Ovary (tissue), 9 donors: Measurements from ENCODE around the gene RALGPS1. TPM values are rescaled to one million over a fixed set of nuclear protein-coding genes. Genes with fewer than 3 reads are reported as not detected.

ENCODE experiments used
- DNase-seq, 5 donors: peaks; one replicate each; pipeline ENCODE4 v3.0.0-alpha.2; 2019 to 2020
- H3K27ac ChIP-seq, 2 donors: fragments of 200-600 bp; one replicate each; pipeline versions ENCODE4 v1.5.1 to v1.8.0; 2019 to 2022
- H3K27me3 ChIP-seq: fragments of 200-600 bp; one replicate; pipeline ENCODE4 v1.8.0; 2022
- H3K36me3 ChIP-seq: fragments of 200-600 bp; sonication (generic); one replicate; pipeline ENCODE4 v1.5.1; 2019
- H3K4me1 ChIP-seq: one replicate; pipeline ENCODE4 v1.8.1; 2013; ENCODE audit warnings: mild to moderate bottlenecking, moderate library complexity; ENCODE audit not compliant: insufficient read depth
- H3K4me3 ChIP-seq: fragments of 200-600 bp; sonication (generic); one replicate; pipeline ENCODE4 v1.5.1; 2017
- H3K9me3 ChIP-seq, 2 donors: fragments of 200-600 bp in 1 of 2; sonication (generic) in 1 of 2; one replicate each; pipeline versions ENCODE4 v1.5.1 to v1.8.1; 2013 to 2019; ENCODE audit warnings: mild to moderate bottlenecking in 1 of 2, moderate library complexity in 1 of 2
- EP300 ChIP-seq: sonication (generic); formaldehyde crosslinking; IDR thresholded peaks from one replicate; pipeline ENCODE4 v1.6.1; 2017; ENCODE audit warnings: antibody characterized with exemption
- POLR2A ChIP-seq: fragments of 450-650 bp; IDR thresholded peaks from one replicate; pipeline ENCODE4 v1.6.1; 2017; ENCODE audit warnings: antibody characterized with exemption, mild to moderate bottlenecking, moderate library complexity
- WGBS, 3 donors: extraction: QIAGEN DNeasy Blood & Tissue Kit in 1 of 3; methylation state at CpG; one replicate each; pipeline versions ENCODE4 v1.1.5 to v1.1.7; 2013 to 2017; 5-methylcytosine and 5-hydroxymethylcytosine counted together
- intact Hi-C, 4 donors: fragments of 100-400 bp; cut with DNase I; formaldehyde crosslinking; loops; one replicate each; pipeline versions ENCODE4 v1.11.0 to v1.15.1; 2022 to 2023
- polyA plus RNA-seq, 2 donors: library from polyadenylated mRNA; stranded (reverse); fragments of 200-250 nt in 1 of 2; fragments of 350-450 nt in 1 of 2; fragmentation: Illumina TruSeq in 1 of 2; extraction: RNeasy Lipid Tissue Mini Kit (QIAGEN cat#74804) in 1 of 2; gene quantifications; one replicate each; pipeline ENCODE4 v1.2.3, GENCODE V29; 2013 to 2014
- total RNA-seq, 7 donors: library from RNA; depleted of rRNA in 2 of 7; stranded (reverse); fragments of >200 nt in 2 of 7; fragmentation: NEBNext Ultra II Directional in 3 of 7; extraction: Animal tissue kit (Norgen Biotek cat#: 25700) in 3 of 7; gene quantifications; one replicate each; pipeline versions ENCODE4 v1.1.0 to v1.2.4, GENCODE V29; 2016 to 2023
- TF ChIP-seq, protein P1 (sequence below), 3 donors: fragments of 450-650 bp in 2 of 3; fragments of 200-600 bp in 1 of 3; IDR thresholded peaks; one replicate each; pipeline versions ENCODE4 v1.5.1 to v1.8.0; 2016 to 2022; ENCODE audit warnings: antibody characterized with exemption in 3 of 3, mild to moderate bottlenecking in 1 of 3
- donor health status: DM: no; HTN: no; CAD: no; lungs with moderate emphysema.
- donor health status: DM: no; HTN: no; CAD: no.
- donor health status: Bipolar disorder and iron deficiency.
- donor health status: DM: yes; HTN: yes; CAD: no.
- donor health status: DM: no; HTN: no; CAD: no.
- donor health status: DM: yes; HTN: yes; CAD: no.

RALGPS1 gene
- total and polyA plus RNA-seq, 9 donors, result 2.3 to 13.1 (median 6.9) TPM

DNA sequence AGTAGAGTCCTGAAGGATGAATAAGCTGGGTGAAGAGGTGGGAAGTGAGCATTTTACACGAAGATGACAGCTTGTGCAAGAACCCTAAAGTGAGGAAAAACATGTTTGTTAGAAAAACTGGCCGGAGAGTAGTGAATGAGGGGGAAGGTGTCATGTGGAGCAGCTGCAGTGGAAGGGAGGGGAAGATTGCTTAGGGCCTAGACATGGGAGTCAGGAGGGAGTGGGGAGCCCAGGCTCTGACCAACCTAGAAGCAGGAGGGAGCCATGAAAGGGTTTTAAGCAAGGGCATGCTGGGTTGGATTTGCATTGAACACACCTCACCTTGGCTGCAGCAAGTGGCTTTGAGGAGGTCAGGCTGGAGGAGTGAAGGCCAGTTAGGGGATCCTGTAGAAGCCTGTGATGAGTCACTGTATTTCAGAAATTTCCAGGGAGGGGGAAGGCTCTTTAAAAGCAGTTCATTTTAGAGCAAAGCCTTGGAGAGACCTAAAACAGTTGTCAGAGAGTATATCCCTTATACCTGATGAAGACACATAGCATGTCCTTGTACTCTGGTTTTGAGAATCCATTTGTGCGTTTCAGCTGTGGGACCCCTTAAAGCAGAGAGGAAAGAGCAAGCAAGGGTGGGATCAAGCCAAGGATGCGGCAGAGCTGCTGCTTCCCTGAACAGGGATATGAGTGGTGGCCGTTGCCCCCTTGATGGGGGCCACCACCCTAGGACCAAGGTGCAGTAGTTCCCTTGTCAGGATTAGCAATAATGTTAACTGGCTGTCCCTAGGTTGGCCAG is 162.5 kb downstream of the RALGPS1 start:
- H3K27ac ChIP-seq, result no peak overlapping the region
- H3K4me3 ChIP-seq, result no peak overlapping the region
- 71 to 81% (median 77%) methylated on average over 5 of the region's 5 CpGs for WGBS, 3 donors
- H3K27me3 ChIP-seq, result no peaks in the 10 kb centered on the region
- H3K9me3 ChIP-seq, result no peaks in the 10 kb centered on the region
- H3K36me3 ChIP-seq, result no peaks in the 10 kb centered on the region
- TF ChIP-seq POLR2A (no peak), EP300 (no peak)
- TF ChIP-seq, protein P1, sequence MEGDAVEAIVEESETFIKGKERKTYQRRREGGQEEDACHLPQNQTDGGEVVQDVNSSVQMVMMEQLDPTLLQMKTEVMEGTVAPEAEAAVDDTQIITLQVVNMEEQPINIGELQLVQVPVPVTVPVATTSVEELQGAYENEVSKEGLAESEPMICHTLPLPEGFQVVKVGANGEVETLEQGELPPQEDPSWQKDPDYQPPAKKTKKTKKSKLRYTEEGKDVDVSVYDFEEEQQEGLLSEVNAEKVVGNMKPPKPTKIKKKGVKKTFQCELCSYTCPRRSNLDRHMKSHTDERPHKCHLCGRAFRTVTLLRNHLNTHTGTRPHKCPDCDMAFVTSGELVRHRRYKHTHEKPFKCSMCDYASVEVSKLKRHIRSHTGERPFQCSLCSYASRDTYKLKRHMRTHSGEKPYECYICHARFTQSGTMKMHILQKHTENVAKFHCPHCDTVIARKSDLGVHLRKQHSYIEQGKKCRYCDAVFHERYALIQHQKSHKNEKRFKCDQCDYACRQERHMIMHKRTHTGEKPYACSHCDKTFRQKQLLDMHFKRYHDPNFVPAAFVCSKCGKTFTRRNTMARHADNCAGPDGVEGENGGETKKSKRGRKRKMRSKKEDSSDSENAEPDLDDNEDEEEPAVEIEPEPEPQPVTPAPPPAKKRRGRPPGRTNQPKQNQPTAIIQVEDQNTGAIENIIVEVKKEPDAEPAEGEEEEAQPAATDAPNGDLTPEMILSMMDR (IDR thresholded peaks at IDR 0.05), result no peak
- intact Hi-C loops, result no loop called here
- no peaks in the 10 kb centered on the region for H3K4me1 ChIP-seq
- DNase-seq, result no peak

DNA sequence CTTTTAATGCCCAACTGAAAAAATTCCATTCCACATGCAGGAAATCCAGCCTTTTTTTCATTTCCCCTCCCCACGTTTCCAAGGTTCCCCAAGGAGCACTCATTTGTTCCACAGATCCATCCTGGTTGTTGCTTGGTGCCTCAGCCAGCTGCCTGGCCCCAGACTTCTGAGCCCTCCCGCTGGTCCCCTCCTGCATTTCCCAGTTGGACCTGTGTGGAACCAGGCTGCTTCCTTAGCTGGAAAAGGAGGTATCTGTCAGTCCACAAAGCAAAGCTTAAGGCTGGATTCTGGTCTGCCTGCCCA is 163.0 kb downstream of the RALGPS1 start:
- 76 to 84% (median 79%) methylated on average over 2 of the region's 2 CpGs for WGBS, 3 donors
- Histone ChIP-seq H3K4me1 (no peaks in the 10 kb centered on the region), H3K27me3 (no peaks in the 10 kb centered on the region), H3K4me3 (no peak overlapping the region), H3K9me3 (no peaks in the 10 kb centered on the region), H3K36me3 (no peaks in the 10 kb centered on the region), H3K27ac (no peak overlapping the region)
- intact Hi-C loops, result no loop called here
- TF ChIP-seq EP300, result no peak
- TF ChIP-seq, protein P1 (IDR thresholded peaks at IDR 0.05), result no peak
- TF ChIP-seq POLR2A, result no peak
- no peak for DNase-seq

DNA sequence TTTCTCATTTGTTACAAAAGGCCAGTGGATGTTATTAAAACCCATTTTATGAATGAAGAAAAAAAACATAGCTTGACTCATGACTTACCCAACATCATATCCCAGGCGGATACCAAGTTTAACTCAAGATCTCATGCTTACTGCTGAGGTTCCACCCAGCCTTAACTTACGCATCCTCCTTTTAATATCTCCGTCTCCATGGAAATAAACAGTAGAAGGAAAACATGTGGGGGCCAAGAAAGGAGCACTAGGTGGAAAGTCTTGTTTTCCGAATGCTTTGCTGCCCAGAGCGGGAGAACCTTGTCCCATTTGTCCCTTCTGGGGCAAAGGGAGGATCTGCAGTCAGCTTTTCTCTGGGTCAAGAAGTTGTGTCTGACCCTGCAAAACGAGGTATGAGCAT is 163.8 kb downstream of the RALGPS1 start:
- no peaks in the 10 kb centered on the region for H3K4me1 ChIP-seq
- 93 to 97% (median 96%) methylated on average over 6 of the region's 6 CpGs for WGBS, 3 donors
- H3K36me3 ChIP-seq, result no peaks in the 10 kb centered on the region
- H3K4me3 ChIP-seq, result no peak overlapping the region
- intact Hi-C loops, result no loop called here
- H3K9me3 ChIP-seq, result no peaks in the 10 kb centered on the region
- H3K27me3 ChIP-seq, result no peaks in the 10 kb centered on the region
- TF ChIP-seq, protein P1 (IDR thresholded peaks at IDR 0.05), result no peak
- TF ChIP-seq EP300 (no peak), POLR2A (no peak)
- H3K27ac ChIP-seq, result no peak overlapping the region
- DNase-seq, result no peak

DNA sequence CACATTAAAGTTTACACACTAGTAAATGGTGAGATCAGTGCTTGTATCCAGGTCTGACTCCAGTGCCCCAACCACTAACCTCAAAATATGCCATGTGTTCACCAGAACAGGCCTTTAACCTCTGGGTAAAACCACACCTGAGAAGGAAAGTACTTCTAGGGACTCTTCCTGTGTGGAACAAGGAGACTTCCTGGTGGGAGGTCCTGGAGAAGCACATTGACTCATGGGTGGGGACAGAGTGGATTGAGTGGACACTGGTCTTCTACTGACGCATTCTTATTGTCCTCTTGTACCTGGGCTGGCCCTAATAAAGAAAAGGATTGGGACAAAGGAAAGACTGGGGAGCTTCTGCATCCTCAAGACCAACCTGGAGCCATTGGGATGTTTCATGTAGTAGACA is 164.4 kb downstream of the RALGPS1 start:
- 100% methylated on average over 1 of the region's 1 CpG for WGBS, 3 donors
- no peaks in the 10 kb centered on the region for H3K4me1 ChIP-seq

More for the DNA sequence above, 164.4 kb downstream of the RALGPS1 start:
- intact Hi-C loops, result no loop called here
- DNase-seq, result no peak
- TF ChIP-seq POLR2A (no peak), EP300 (no peak)
- TF ChIP-seq, protein P1 (IDR thresholded peaks at IDR 0.05), result no peak
- Histone ChIP-seq H3K36me3 (no peaks in the 10 kb centered on the region), H3K4me3 (no peak overlapping the region), H3K27ac (no peak overlapping the region), H3K9me3 (no peaks in the 10 kb centered on the region), H3K27me3 (no peaks in the 10 kb centered on the region)
